ENCODE measurements around the gene SAC3D1.
"Not testable (repeated sequence)": the region's sequence is repeated elsewhere in the genome, so short reads cannot be mapped to it uniquely, and the experiment has no call there.

Gene SAC3D1

GRCh38 chr11:65013888-65014725, 26.9 kb upstream of the SAC3D1 start, which contains the start of gene ARL2:
TSS of gene ARL2 (plus strand) at chr11:65014160. CDS start at chr11:65014208, 48 bp downstream.
- Histone ChIP-seq H3K4me1 (ENCODE audit: insufficient read depth, low read length) (no peaks in the 10 kb centered on the region), H3K9ac (ENCODE audit: low read depth, low read length) (peak within 1 kb of the TSS; percentile 46), H3K36me3 (ENCODE audit: insufficient read depth, low read length) (no peaks in the 10 kb centered on the region), H3K9me3 (ENCODE audit: control insufficient read depth, insufficient read depth, low read length) (no peaks in the 10 kb centered on the region)

- H3K9ac ChIP-seq (ENCODE audit: low read depth, low read length): peak overlapping the region; percentile 46
Observed at GRCh38 chr11:65014726-65015227, 26.2 kb upstream of the SAC3D1 start.

GRCh38 chr11:65016705-65017104, 24.3 kb upstream of the SAC3D1 start:
- H3K36me3 ChIP-seq (ENCODE audit: insufficient read depth, low read length): no peaks in the 10 kb centered on the region; the same call in 1 of the 2 replicates
- H3K4me1 ChIP-seq (ENCODE audit: insufficient read depth, low read length): no peaks in the 10 kb centered on the region
- H3K9ac ChIP-seq (ENCODE audit: low read depth, low read length): no peak overlapping the region
- H3K9me3 ChIP-seq (ENCODE audit: control insufficient read depth, insufficient read depth, low read length): no peaks in the 10 kb centered on the region

More at GRCh38 chr11:65014726-65015227, 26.2 kb upstream of the SAC3D1 start:
- no peaks in the 10 kb centered on the region for H3K36me3 ChIP-seq (ENCODE audit: insufficient read depth, low read length)
- H3K4me1 ChIP-seq (ENCODE audit: insufficient read depth, low read length): no peaks in the 10 kb centered on the region
- H3K9me3 ChIP-seq (ENCODE audit: control insufficient read depth, insufficient read depth, low read length): no peaks in the 10 kb centered on the region

- no peak overlapping the region for H3K9ac ChIP-seq (ENCODE audit: low read depth, low read length)
- H3K36me3 ChIP-seq (ENCODE audit: insufficient read depth, low read length): no peaks in the 10 kb centered on the region; the same call in 1 of the 2 replicates
- H3K9me3 ChIP-seq (ENCODE audit: control insufficient read depth, insufficient read depth, low read length): no peaks in the 10 kb centered on the region
- no peaks in the 10 kb centered on the region for H3K4me1 ChIP-seq (ENCODE audit: insufficient read depth, low read length)
Observed at GRCh38 chr11:65017937-65018336, 23.1 kb upstream of the SAC3D1 start.

- Histone ChIP-seq H3K9me3 (ENCODE audit: control insufficient read depth, insufficient read depth, low read length) (no peaks in the 10 kb centered on the region), H3K36me3 (ENCODE audit: insufficient read depth, low read length) (no peaks in the 10 kb centered on the region; the same call in 1 of the 2 replicates), H3K9ac (ENCODE audit: low read depth, low read length) (no peak overlapping the region), H3K4me1 (ENCODE audit: insufficient read depth, low read length) (no peaks in the 10 kb centered on the region)
Observed at GRCh38 chr11:65019824-65020223, 21.2 kb upstream of the SAC3D1 start.

GRCh38 chr11:65021003-65021402, 20.0 kb upstream of the SAC3D1 start:
- no peaks in the 10 kb centered on the region; the same call in 1 of the 2 replicates for H3K36me3 ChIP-seq (ENCODE audit: insufficient read depth, low read length)
- H3K4me1 ChIP-seq (ENCODE audit: insufficient read depth, low read length): no peaks in the 10 kb centered on the region
- no peaks in the 10 kb centered on the region for H3K9me3 ChIP-seq (ENCODE audit: control insufficient read depth, insufficient read depth, low read length)
- H3K9ac ChIP-seq (ENCODE audit: low read depth, low read length): no peak overlapping the region

GRCh38 chr11:65021509-65021908, 19.5 kb upstream of the SAC3D1 start:
- Histone ChIP-seq H3K9ac (ENCODE audit: low read depth, low read length) (no peak overlapping the region), H3K36me3 (ENCODE audit: insufficient read depth, low read length) (no peaks in the 10 kb centered on the region; the same call in 1 of the 2 replicates), H3K4me1 (ENCODE audit: insufficient read depth, low read length) (no peaks in the 10 kb centered on the region), H3K9me3 (ENCODE audit: control insufficient read depth, insufficient read depth, low read length) (no peaks in the 10 kb centered on the region)

- not testable (repeated sequence) for H3K9ac ChIP-seq (ENCODE audit: low read depth, low read length); H3K9me3 ChIP-seq (ENCODE audit: control insufficient read depth, insufficient read depth, low read length); H3K36me3 ChIP-seq (ENCODE audit: insufficient read depth, low read length); H3K4me1 ChIP-seq (ENCODE audit: insufficient read depth, low read length)
Observed at GRCh38 chr11:65023502-65023901, 17.5 kb upstream of the SAC3D1 start.

- H3K9ac ChIP-seq (ENCODE audit: low read depth, low read length): peak overlapping the region; percentile 55; the same call in 1 of the 2 replicates
- H3K9me3 ChIP-seq (ENCODE audit: control insufficient read depth, insufficient read depth, low read length): no peaks in the 10 kb centered on the region
- H3K36me3 ChIP-seq (ENCODE audit: insufficient read depth, low read length): no peaks in the 10 kb centered on the region
- H3K4me1 ChIP-seq (ENCODE audit: insufficient read depth, low read length): peaks cover 4% of the 10 kb centered on the region; the same call in 1 of the 2 replicates
Observed at GRCh38 chr11:65026810-65027209, 14.2 kb upstream of the SAC3D1 start.

- Histone ChIP-seq H3K4me1 (ENCODE audit: insufficient read depth, low read length) (peaks cover 4% of the 10 kb centered on the region; the same call in 1 of the 2 replicates), H3K9me3 (ENCODE audit: control insufficient read depth, insufficient read depth, low read length) (no peaks in the 10 kb centered on the region), H3K9ac (ENCODE audit: low read depth, low read length) (peak within 1 kb of the TSS; percentile 55), H3K36me3 (ENCODE audit: insufficient read depth, low read length) (no peaks in the 10 kb centered on the region)
Observed at GRCh38 chr11:65027213-65028067, 13.6 kb upstream of the SAC3D1 start, which contains the start of gene SNX15. TSS of gene SNX15 (plus strand) at chr11:65027439. CDS start at chr11:65027538, 99 bp downstream.

GRCh38 chr11:65032216-65032615, 8.8 kb upstream of the SAC3D1 start:
- peaks cover 4% of the 10 kb centered on the region; the same call in 1 of the 2 replicates for H3K4me1 ChIP-seq (ENCODE audit: insufficient read depth, low read length)
- no peaks in the 10 kb centered on the region for H3K9me3 ChIP-seq (ENCODE audit: control insufficient read depth, insufficient read depth, low read length)
- no peak overlapping the region for H3K9ac ChIP-seq (ENCODE audit: low read depth, low read length)
- no peaks in the 10 kb centered on the region; the same call in 1 of the 2 replicates for H3K36me3 ChIP-seq (ENCODE audit: insufficient read depth, low read length)

GRCh38 chr11:65034423-65034822, 6.6 kb upstream of the SAC3D1 start:
- Histone ChIP-seq H3K9me3 (ENCODE audit: control insufficient read depth, insufficient read depth, low read length) (no peaks in the 10 kb centered on the region), H3K4me1 (ENCODE audit: insufficient read depth, low read length) (no peaks in the 10 kb centered on the region), H3K36me3 (ENCODE audit: insufficient read depth, low read length) (no peaks in the 10 kb centered on the region; the same call in 1 of the 2 replicates), H3K9ac (ENCODE audit: low read depth, low read length) (no peak overlapping the region)

GRCh38 chr11:65035579-65035978, 5.4 kb upstream of the SAC3D1 start:
- H3K9ac ChIP-seq (ENCODE audit: low read depth, low read length): no peak overlapping the region
- H3K36me3 ChIP-seq (ENCODE audit: insufficient read depth, low read length): no peaks in the 10 kb centered on the region; the same call in 1 of the 2 replicates
- H3K4me1 ChIP-seq (ENCODE audit: insufficient read depth, low read length): no peaks in the 10 kb centered on the region
- no peaks in the 10 kb centered on the region for H3K9me3 ChIP-seq (ENCODE audit: control insufficient read depth, insufficient read depth, low read length)

- Histone ChIP-seq H3K9me3 (ENCODE audit: control insufficient read depth, insufficient read depth, low read length) (no peaks in the 10 kb centered on the region), H3K9ac (ENCODE audit: low read depth, low read length) (no peak overlapping the region), H3K4me1 (ENCODE audit: insufficient read depth, low read length) (no peaks in the 10 kb centered on the region), H3K36me3 (ENCODE audit: insufficient read depth, low read length) (no peaks in the 10 kb centered on the region; the same call in 1 of the 2 replicates)
Observed at GRCh38 chr11:65036931-65037330, 4.1 kb upstream of the SAC3D1 start.

Data from ES-I3 (cell line).